HG02943 (cell line): Measurements from ENCODE around the gene NPIPA7.
"Not testable (repeated sequence)": the region's sequence is repeated elsewhere in the genome, so short reads cannot be mapped to it uniquely, and the experiment has no call there.

Experiments used
- ATAC-seq: cut with Tn5 transposase; IDR thresholded peaks from one replicate; pipeline ENCODE4 v1.9.1; 2021; ENCODE audit warnings: mild to moderate bottlenecking, low read depth, moderate library complexity; ENCODE audit not compliant: unreplicated experiment

The NPIPA7 gene

GRCh38 chr16:16417914-16418544 is 39.1 kb downstream of the NPIPA7 start:
- not testable (repeated sequence) for ATAC-seq

GRCh38 chr16:16420515-16420914 is 41.6 kb downstream of the NPIPA7 start:
- not testable (repeated sequence) for ATAC-seq

DNA sequence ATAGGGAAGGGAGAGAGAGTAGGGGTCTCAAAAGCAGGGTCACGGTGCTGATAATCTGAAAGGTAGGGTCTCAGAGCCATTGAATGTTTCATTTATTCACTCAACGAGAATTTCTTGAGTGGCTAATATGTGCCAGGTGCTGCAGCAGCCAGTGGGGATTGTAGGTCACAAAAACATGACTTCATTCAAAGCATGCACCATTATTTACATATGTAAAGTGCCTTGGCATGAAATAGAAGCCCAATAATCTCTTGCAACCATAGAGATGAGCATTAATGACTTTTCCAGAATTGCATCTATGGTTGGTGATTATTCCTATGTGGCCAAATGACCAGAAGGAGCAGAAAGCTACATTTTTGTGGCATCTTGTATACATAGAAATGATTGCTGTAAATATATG is 46.2 kb downstream of the NPIPA7 start:
- ATAC-seq, result not testable (repeated sequence)

- not testable (repeated sequence) for ATAC-seq
Observed at GRCh38 chr16:16431135-16431534, 52.2 kb downstream of the NPIPA7 start.

DNA sequence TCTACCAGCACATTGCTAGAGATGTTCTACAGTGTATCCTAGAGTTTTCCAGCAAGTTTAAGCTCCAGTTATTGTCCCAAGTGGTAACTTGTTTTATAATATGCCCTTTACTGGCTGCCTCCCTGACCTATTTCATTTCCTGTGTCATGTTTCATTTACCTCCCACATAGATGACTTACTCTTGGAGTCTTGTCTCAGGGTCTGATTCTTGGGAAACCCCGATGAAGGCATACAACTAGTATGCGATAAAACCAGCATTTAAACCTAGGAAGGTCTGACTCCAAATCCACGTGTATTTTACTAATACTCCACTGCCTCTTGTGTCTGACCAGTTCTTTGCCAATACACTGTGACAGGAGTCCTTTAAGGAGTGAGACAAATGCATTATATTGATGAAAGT is 55.8 kb downstream of the NPIPA7 start:
- ATAC-seq, result not testable (repeated sequence)

DNA sequence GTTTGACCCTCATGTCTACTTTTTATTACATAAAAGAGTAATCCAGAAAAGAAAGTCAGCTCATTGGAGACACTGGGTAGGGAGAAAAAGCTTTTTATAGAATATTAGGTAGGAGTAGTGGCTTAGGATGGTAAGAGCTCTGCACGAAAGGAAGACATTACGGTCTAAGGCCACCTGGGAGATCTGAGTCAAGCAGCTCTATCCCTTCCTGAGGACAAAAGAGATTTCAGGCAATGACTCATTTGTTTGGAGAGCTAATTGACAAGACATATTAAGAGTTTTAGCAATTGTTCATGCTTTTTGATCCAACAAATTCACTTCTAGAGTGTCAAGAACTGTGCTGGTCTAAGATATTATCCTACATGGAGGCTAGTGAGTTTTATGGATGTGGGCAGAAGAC is 62.5 kb downstream of the NPIPA7 start:
- not testable (repeated sequence) for ATAC-seq
